ENCODE data around the gene SRSF8.

The SRSF8 gene

DNA sequence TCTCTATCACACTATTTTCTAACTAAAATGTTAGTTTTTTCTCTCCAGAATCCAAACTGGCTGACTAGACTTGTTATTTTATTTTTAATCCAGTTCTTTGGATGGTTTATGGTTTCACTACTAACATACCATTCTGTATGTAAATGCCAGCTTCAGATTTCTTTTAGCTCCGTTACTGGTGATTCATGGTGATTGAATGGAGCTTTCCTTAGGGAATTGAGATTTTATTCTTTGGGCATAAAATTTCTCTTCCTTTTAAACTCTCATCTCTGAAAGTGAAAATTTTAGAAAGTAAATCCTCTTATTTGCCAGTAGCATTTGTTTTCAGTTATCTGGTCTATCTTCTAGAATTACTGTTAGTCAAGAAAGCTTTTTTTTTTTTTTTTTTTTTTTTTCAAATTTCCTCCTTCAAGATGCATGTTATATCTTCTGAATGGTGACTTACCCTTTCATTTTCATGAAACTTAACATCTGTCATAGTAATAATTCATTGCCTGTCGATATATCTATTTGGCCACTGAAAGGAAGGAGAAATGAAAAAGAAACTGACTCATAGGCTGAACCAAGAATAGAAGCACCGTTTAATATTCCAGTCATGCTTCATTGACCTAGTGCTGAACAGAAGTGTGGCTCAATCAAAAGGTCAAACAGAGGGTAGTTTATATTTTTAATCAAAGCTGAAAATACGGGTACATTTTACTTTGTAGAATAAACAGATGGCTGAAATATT is 29.3 kb downstream of the SRSF8 start:
- Histone ChIP-seq H3K4me2 (ENCODE audit: low read length) (no peak overlapping the region), H3K79me1 (ENCODE audit: low read length) (peaks cover under 1% of the 10 kb centered on the region), H2AFZ (ENCODE audit: insufficient read depth, low read length, poor library complexity) (no peak overlapping the region), H2BK120ac (ENCODE audit: insufficient read depth, low read length, poor library complexity) (no peak overlapping the region), H2BK12ac (ENCODE audit: low read length) (no peak overlapping the region), H3K14ac (ENCODE audit: low read length) (no peak overlapping the region), H3K23ac (ENCODE audit: low read length) (no peak overlapping the region), H3K18ac (ENCODE audit: low read length) (no peak overlapping the region), H3K9ac (ENCODE audit: low read length) (no peak overlapping the region), H4K12ac (ENCODE audit: low read depth, low read length) (no peak overlapping the region), H2AK5ac (ENCODE audit: low read length) (no peak overlapping the region), H3K4me1 (ENCODE audit: control insufficient read depth in 1 of 2, insufficient read depth in 2 of 2, low read length in 2 of 2) (peaks cover 3 to 13% of the 10 kb centered on the region in 2 experiments), H3K4me3 (ENCODE audit: low read depth, low read length) (no peak overlapping the region), H3K36me3 (ENCODE audit: control insufficient read depth in 1 of 2, insufficient read depth in 2 of 2, low read length in 2 of 2) (no peaks in the 10 kb centered on the region), H3K4ac (ENCODE audit: low read depth, low read length) (no peak overlapping the region), H3K27me3 (ENCODE audit: insufficient read depth, low read length) (no peaks in the 10 kb centered on the region), H4K8ac (ENCODE audit: low read depth, low read length) (no peak overlapping the region), H3K9me3 (ENCODE audit: insufficient read depth, low read depth, low read length) (no peaks in the 10 kb centered on the region), H3K79me2 (ENCODE audit: control insufficient read depth, insufficient read depth, low read length, poor library complexity) (no peaks in the 10 kb centered on the region), H2BK5ac (ENCODE audit: low read depth, low read length, poor library complexity) (no peak overlapping the region), H4K91ac (ENCODE audit: low read depth, low read length) (no peak overlapping the region), H3K27ac (ENCODE audit: low read depth, low read length) (no peak overlapping the region)
- no peak for DNase-seq
- WGBS (ENCODE audit: extremely low coverage, insufficient coverage, insufficient read length): no CpG with 5 or more reads among the region's 4 CpGs

DNA sequence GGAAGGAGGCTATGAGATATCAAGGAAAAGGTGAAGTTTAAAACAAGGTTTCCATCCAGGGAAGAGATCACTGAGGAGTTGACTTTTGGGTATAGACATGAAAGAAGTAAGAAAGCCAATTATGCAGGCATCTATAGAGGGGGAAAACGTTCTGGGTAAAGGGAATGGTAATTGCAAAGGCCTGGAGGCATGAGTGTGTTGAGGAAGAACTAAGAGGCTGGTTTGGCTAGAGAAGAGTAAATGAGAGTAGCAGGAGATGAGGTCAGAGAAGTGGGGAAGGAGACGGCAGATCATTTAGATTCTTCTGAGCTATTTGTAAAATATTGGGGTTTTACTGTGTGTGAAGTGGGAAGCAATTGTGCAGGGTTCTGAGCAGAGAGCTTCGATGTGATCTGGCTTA is 30.5 kb downstream of the SRSF8 start:
- no peak overlapping the region for H3K14ac ChIP-seq (ENCODE audit: low read length)
- no peaks in the 10 kb centered on the region for H3K36me3 ChIP-seq (ENCODE audit: control insufficient read depth in 1 of 2, insufficient read depth in 2 of 2, low read length in 2 of 2)
- H4K8ac ChIP-seq (ENCODE audit: low read depth, low read length): no peak overlapping the region
- H3K9ac ChIP-seq (ENCODE audit: low read length): no peak overlapping the region
- no peak overlapping the region for H3K23ac ChIP-seq (ENCODE audit: low read length)
- H4K91ac ChIP-seq (ENCODE audit: low read depth, low read length): no peak overlapping the region
- no peak overlapping the region for H3K18ac ChIP-seq (ENCODE audit: low read length)
- H3K4me2 ChIP-seq (ENCODE audit: low read length): no peak overlapping the region
- no peaks in the 10 kb centered on the region for H3K9me3 ChIP-seq (ENCODE audit: insufficient read depth, low read depth, low read length)
- no peak overlapping the region for H3K4me3 ChIP-seq (ENCODE audit: low read depth, low read length)
- H2AFZ ChIP-seq (ENCODE audit: insufficient read depth, low read length, poor library complexity): no peak overlapping the region
- no peaks in the 10 kb centered on the region for H3K79me2 ChIP-seq (ENCODE audit: control insufficient read depth, insufficient read depth, low read length, poor library complexity)
- WGBS (ENCODE audit: extremely low coverage, insufficient coverage, insufficient read length): no CpG with 5 or more reads among the region's 3 CpGs
- H3K27ac ChIP-seq (ENCODE audit: low read depth, low read length): peak overlapping the region; percentile 6
- no peak overlapping the region for H2BK12ac ChIP-seq (ENCODE audit: low read length)
- no peak for DNase-seq
- H3K79me1 ChIP-seq (ENCODE audit: low read length): no peaks in the 10 kb centered on the region
- no peak overlapping the region for H3K4ac ChIP-seq (ENCODE audit: low read depth, low read length)
- H2BK5ac ChIP-seq (ENCODE audit: low read depth, low read length, poor library complexity): no peak overlapping the region
- no peaks in the 10 kb centered on the region for H3K27me3 ChIP-seq (ENCODE audit: insufficient read depth, low read length)
- H2AK5ac ChIP-seq (ENCODE audit: low read length): no peak overlapping the region
- no peak overlapping the region for H2BK120ac ChIP-seq (ENCODE audit: insufficient read depth, low read length, poor library complexity)
- H4K12ac ChIP-seq (ENCODE audit: low read depth, low read length): no peak overlapping the region
- H3K4me1 ChIP-seq (ENCODE audit: control insufficient read depth in 1 of 2, insufficient read depth in 2 of 2, low read length in 2 of 2): peaks cover 2 to 12% of the 10 kb centered on the region in 2 experiments

DNA sequence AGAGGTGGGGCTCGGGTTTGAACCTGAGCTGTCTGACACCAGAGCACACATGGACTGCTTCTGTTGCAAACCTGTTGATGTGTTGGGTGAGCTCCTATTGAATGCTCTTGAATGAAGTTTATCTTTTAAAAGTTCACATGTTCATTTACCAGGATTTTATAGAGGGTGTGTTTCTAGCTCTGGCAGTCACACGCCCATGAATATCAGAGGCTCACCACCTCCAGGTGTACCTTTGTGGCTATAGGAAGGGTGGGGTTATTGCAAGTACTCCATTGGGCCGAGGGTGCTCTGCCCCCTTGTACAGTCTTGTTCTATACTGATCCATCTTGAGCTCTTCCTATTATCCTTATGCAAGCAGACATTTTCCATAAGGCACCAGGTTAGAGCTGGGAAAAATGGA is 32.1 kb downstream of the SRSF8 start:
- Histone ChIP-seq H4K8ac (ENCODE audit: low read depth, low read length) (no peak overlapping the region), H3K79me1 (ENCODE audit: low read length) (no peaks in the 10 kb centered on the region), H3K27me3 (ENCODE audit: insufficient read depth, low read length) (no peaks in the 10 kb centered on the region), H2AFZ (ENCODE audit: insufficient read depth, low read length, poor library complexity) (no peak overlapping the region), H3K36me3 (ENCODE audit: control insufficient read depth in 1 of 2, insufficient read depth in 2 of 2, low read length in 2 of 2) (no peaks in the 10 kb centered on the region), H2BK120ac (ENCODE audit: insufficient read depth, low read length, poor library complexity) (no peak overlapping the region), H3K4ac (ENCODE audit: low read depth, low read length) (no peak overlapping the region), H2AK5ac (ENCODE audit: low read length) (no peak overlapping the region), H3K9ac (ENCODE audit: low read length) (no peak overlapping the region), H2BK12ac (ENCODE audit: low read length) (no peak overlapping the region), H3K27ac (ENCODE audit: low read depth, low read length) (no peak overlapping the region), H3K14ac (ENCODE audit: low read length) (no peak overlapping the region), H4K12ac (ENCODE audit: low read depth, low read length) (no peak overlapping the region), H2BK5ac (ENCODE audit: low read depth, low read length, poor library complexity) (no peak overlapping the region), H3K23ac (ENCODE audit: low read length) (no peak overlapping the region), H3K4me2 (ENCODE audit: low read length) (no peak overlapping the region), H3K4me3 (ENCODE audit: low read depth, low read length) (no peak overlapping the region), H3K79me2 (ENCODE audit: control insufficient read depth, insufficient read depth, low read length, poor library complexity) (no peaks in the 10 kb centered on the region), H4K91ac (ENCODE audit: low read depth, low read length) (no peak overlapping the region), H3K18ac (ENCODE audit: low read length) (no peak overlapping the region), H3K9me3 (ENCODE audit: insufficient read depth, low read depth, low read length) (no peaks in the 10 kb centered on the region), H3K4me1 (ENCODE audit: control insufficient read depth in 1 of 2, insufficient read depth in 2 of 2, low read length in 2 of 2) (peaks cover 2 to 6% of the 10 kb centered on the region in 2 experiments)
- DNase-seq: no peak
- WGBS (ENCODE audit: extremely low coverage, insufficient coverage, insufficient read length): no CpG with 5 or more reads among the region's 3 CpGs

DNA sequence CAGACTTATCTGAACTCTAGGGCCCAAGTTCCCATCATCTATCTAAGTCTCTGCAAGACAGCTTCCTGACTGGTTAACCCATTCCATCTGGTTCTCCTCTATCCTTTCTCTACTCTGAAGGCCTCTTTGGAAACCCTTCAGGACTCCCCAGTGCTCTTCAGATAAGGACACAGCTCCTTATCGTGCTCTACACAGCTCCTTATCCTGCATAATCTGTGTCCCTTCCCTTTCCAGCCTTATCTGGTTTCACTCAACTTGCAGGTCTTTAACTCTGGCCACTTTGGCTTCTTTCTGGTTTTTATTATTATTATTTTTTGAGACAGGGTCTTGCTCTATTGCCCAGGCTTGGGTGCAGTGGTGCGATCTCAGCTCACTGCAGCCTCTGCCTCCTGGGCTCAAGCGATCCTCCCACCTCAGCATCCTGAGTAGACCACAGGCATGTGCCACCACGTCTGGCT is 33.5 kb downstream of the SRSF8 start:
- Histone ChIP-seq H3K36me3 (ENCODE audit: control insufficient read depth in 1 of 2, insufficient read depth in 2 of 2, low read length in 2 of 2) (no peaks in the 10 kb centered on the region), H4K91ac (ENCODE audit: low read depth, low read length) (no peak overlapping the region), H3K27me3 (ENCODE audit: insufficient read depth, low read length) (no peaks in the 10 kb centered on the region), H2BK120ac (ENCODE audit: insufficient read depth, low read length, poor library complexity) (no peak overlapping the region), H3K23ac (ENCODE audit: low read length) (no peak overlapping the region), H2BK12ac (ENCODE audit: low read length) (no peak overlapping the region), H3K4me1 (ENCODE audit: control insufficient read depth in 1 of 2, insufficient read depth in 2 of 2, low read length in 2 of 2) (peaks cover 2 to 6% of the 10 kb centered on the region in 2 experiments), H3K27ac (ENCODE audit: low read depth, low read length) (no peak overlapping the region), H3K18ac (ENCODE audit: low read length) (no peak overlapping the region), H2AFZ (ENCODE audit: insufficient read depth, low read length, poor library complexity) (no peak overlapping the region), H3K4me2 (ENCODE audit: low read length) (no peak overlapping the region), H2AK5ac (ENCODE audit: low read length) (no peak overlapping the region), H4K12ac (ENCODE audit: low read depth, low read length) (no peak overlapping the region), H2BK5ac (ENCODE audit: low read depth, low read length, poor library complexity) (no peak overlapping the region), H3K79me2 (ENCODE audit: control insufficient read depth, insufficient read depth, low read length, poor library complexity) (no peaks in the 10 kb centered on the region), H3K14ac (ENCODE audit: low read length) (no peak overlapping the region), H3K79me1 (ENCODE audit: low read length) (no peaks in the 10 kb centered on the region), H3K4ac (ENCODE audit: low read depth, low read length) (no peak overlapping the region), H3K9ac (ENCODE audit: low read length) (no peak overlapping the region), H3K9me3 (ENCODE audit: insufficient read depth, low read depth, low read length) (no peaks in the 10 kb centered on the region), H3K4me3 (ENCODE audit: low read depth, low read length) (no peak overlapping the region), H4K8ac (ENCODE audit: low read depth, low read length) (no peak overlapping the region)
- WGBS (ENCODE audit: extremely low coverage, insufficient coverage, insufficient read length): no CpG with 5 or more reads among the region's 4 CpGs
- no peak for DNase-seq

All from trophoblast cell (in vitro differentiated cells and primary cell).